ENCODE data around the gene FTO. TPM values are rescaled to one million over a fixed set of nuclear protein-coding genes. Genes with fewer than 3 reads are reported as not detected.

FTO gene
- total RNA-seq, 1 donor from 2014 or later = 97.8 TPM

DNA sequence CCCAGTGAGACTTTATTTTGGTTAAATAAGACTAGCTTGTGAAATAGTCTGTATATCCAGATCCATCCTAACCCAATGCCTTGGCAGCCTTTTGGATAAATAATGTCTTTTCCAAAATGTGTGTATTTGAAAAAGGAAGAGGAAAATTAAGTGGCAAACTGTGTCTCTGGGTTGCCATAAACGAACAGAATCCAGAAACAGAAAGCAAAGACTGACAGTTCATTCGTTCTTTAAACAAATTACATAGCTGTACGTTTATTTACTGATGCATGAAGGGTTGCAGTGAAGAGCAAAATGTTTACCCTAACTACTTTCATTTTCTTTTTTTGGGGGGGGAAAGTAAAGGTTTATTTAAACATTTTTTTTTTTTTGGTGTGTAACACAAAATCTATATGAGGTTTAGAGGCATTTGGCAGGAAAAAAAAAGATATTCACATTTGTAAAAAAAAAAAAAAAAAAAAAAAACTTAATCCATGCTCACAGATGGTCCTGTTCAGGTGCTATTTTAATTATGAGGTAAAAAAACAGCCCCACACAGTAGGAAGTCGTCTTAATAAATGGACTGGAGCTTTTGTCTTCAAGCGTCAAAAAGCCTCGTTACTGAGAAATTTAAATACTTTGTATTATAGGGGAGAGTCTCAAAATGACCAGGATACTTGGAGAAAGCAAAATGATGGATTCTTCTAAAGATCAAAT, 245.9 kb downstream of the FTO start:
- no peak for FAIRE-seq

DNA sequence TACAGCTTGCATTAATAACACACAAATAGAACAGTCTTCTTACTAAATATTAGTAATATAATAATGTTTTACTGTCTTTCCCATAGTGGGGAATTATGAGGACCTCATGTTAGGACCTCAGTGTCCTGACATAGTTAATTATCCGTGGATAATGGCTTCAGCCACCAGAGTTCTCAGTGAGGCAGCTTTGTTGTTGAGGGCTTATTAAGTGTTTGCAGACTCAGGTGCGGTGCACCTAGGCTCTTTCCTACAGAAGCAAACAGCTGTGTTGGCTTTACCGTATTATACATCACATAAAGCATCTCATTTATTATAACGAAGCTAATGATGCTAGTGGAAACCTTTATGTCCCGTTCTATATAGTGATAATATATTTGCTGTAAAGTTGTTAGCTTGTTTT, 246.7 kb downstream of the FTO start:
- DNase-seq (ENCODE audit: low spot score in 2 of 2) (no peak), FAIRE-seq (no peak)

More for the DNA sequence above, 245.9 kb downstream of the FTO start:
- DNase-seq (ENCODE audit: low spot score in 2 of 2) = no peak

DNA sequence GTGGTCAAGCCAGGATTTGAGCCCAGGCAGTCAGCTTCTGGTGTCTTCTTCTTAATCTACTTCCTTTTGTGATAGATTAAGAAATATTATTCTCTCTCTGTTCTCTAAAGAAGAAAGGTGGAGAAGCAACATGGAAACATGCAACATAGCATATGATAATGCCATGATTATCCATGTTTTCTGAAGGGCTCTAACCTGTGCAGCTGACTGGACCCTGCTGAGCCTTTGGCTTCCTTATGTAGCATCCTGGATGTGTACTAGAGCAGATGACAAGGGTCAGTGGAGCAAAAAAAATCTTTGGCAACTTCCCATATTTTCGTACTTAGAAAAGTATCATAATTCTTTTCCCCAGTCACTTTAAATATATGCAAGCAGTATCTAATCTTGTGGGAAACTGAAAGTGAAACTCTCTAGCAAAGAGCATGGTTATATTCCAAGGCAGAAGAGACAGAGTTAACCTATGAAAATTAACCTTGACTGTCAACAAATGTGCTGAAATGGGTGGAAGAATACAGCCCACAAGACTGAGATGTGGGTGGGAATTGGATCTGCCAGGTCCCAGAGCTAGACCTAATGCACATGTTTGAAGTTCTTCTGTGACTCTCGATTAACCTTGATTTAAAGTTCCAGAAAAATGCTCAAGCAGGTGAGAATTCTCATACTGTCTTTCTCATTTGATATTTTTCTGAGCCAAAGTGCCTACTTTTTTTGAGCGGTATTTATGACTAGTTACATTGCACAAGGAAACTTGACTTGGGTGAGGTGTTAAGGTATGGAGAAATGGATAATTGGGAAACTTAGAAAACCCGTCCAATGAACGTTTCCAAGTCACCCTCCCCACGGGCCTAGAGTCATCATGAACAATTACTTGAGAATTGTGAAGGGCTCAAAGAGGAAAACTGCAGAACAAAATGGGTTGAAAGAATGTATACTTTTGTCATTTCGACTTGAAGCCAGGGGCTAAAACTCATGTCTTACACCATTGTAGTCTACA, 248.6 kb downstream of the FTO start:
- no peak for FAIRE-seq
- DNase-seq (ENCODE audit: low spot score in 2 of 2) = no peak

DNA sequence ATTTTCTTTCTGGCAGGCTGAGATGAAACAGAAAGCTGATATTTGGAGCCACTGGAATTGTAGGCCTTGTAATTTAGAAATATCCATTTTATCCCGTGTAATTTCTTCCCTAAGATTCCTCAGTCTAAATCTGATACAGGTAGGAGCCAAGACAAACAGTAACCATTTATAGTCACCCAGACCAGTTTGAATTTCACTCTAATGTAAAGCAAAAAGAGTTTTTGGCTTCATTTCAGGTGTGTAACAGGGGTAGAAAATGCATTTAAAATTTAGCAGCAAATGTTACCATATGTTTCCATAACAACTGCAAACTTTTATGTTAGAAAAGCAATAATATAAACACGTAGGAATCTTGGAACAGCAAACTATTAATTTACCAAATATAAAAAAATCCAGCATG, 249.4 kb downstream of the FTO start:
- FAIRE-seq (no peak), DNase-seq (ENCODE audit: low spot score in 2 of 2) (no peak)

DNA sequence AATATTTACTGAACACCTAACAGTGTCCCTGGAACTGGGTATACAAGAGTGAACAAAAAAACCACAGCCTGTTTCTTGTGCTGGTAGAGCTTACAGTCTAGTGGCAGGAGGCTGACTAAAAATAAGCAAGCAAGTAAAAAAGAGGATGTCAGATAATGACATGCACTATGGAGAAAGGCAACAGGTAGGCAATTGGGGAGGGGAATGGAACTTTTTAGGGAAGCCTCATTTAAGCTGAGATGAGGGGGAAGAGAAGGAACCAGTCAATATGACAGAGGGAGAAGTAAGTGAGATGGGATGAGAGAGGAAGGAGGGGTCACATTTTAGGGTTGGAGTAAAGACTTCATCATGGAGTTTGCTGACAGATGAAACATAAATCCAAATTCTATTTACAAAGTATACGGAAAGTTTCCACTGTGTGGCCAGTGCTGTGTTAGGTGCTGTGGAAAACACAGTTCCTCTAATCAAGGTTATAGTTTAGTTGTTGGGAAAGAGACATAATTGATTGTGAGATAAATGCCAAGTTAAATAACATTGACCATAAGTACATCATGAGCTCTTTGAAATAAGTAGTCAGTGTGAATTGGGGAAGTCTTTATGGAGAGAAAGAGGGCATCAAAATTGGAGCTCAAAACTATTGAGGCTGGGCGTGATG, 251.4 kb downstream of the FTO start:
- DNase-seq (ENCODE audit: low spot score in 2 of 2) = no peak
- FAIRE-seq = no peak

DNA sequence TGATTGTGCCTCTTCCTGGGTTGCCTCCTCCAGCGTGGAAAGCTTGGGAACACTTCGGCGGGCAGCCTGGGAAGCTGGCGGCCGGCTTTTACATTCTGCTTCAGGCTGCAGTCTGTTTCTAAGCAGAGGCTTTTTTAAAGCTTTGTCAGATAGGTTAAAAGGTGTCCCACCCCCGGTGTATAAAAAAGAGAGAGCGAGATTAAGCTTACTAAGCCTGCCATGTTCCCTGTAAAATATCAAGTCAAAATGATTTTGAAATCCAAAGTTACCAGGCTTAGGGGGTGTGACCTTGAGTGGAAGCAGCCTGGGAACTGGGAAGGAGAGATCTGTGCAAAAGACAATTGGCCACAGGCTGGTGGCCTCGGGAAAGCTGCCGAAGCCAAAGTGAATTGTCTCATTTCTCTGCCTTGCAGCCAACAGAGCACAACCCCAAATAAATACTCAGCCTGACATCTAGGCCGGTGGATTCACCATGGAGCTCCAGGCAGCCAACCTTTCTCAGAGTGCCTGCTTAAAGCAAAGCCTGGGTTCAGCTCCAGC, 254.5 kb downstream of the FTO start:
- FAIRE-seq = no peak
- no peak for DNase-seq (ENCODE audit: low spot score in 2 of 2)

DNA sequence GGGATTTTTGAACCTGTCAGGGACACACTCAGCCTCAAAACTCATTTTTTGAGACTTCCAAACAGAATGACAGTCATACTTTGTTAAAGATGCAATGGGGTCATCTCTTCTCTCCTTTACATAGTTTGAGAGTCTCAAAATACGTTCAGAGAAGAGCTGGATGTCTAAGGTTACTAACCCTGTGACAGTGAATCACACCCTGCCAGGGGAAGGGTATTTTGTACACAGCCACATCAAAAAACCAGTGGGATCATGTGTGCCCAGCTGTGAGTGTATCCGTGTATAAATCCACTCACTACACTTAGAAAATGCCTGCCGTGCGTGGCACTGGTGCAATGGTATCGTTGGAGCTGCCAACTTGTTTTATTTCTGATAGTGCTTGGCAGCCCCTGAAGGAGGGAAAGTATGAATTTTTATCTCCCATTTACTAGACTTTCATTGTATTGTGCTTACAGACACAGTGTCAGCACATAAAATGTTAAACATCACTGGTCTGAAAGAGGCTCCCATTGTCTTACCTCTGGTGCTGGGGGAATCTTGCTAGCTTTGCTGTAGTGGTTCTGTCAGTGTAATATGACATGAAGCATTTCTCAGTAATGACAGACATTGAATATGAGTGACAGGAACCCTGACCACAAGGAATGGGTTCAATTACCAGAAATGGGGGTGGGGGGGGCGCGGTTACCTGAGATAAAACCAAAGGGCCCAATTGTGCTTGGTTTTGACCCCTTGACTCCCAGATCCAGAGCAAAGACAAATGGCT, 256.3 kb downstream of the FTO start:
- FAIRE-seq (no peak), DNase-seq (ENCODE audit: low spot score in 2 of 2) (no peak)

DNA sequence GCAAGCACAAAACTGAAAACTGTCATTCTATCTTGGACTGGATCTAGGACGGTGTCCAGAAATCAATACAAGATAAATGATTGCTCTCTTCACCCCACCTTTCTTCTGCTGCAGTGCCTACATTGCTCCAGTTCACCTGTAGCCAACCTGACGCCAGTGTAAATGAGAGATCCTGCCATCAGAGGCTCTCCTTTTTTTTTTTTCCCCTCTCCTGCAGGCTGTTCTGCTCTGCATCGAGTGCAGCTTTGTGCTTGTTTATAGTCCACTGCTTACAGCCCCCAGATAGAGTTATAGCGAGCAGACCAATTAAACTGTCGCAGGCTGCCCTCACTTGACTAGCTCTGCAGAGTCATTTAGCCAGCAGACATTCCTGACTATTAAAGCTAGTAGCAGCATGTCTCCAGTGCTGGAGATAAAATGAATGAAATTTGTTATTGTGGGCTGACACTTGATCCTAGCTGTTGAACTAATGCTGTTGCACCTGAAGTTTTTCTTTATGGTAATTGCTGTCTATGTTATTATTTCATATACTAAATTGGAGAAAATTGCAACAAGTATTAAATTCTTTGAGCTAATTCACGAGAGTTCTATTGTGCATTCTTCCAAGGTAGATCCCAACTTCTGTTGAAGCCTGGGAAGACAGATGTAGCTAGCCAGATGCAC, 257.1 kb downstream of the FTO start:
- no peak for FAIRE-seq
- no peak for DNase-seq (ENCODE audit: low spot score in 2 of 2)

DNA sequence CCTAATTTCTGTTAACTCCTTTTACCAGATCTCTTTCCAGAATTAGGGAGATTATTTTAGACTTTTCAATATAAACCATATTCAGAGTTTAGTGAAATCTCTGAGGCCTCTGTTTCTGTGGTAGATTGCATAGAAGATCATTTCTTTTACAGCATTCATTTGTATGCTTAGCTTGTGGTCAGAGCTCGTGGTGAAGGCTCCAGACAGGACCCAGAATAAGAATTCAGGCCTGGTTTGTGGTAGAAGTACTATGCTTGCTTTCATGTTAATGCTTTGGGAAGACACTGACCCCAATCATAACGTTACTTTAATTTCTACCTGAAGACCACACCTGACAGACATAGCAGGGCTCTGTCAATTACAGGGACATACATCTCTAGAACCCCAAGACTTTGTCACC, 258.1 kb downstream of the FTO start:
- FAIRE-seq (no peak), DNase-seq (ENCODE audit: low spot score in 2 of 2) (no peak)

DNA sequence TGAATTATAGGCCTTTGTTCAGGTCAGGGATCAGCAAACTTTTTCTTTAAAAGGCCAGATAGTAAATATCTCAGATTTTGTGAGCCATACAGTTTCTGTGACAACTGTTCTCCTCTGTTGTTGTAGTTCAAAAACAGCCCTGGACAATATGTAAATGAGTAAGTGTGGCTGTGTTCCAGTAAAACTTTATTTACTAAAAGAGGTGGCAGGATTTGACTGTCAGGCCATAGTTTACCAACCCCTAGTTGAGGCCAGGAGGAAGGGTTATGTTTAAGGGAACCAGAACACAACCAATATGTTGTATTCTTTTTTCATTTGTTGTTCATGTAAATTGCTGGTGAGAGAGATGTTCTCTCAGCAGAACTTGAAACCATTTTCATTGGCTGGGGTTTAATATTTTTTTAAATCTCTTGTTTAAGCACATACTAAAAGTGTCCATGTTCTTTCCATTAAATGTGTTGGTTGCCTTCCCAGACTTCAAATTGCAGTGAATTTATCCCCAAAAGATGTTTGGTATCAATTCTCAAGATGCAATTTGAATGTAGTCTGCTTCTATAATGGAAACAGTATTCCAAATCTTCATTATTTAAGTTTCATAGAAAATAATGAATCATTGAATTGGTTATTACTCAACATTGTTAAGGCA, 260.3 kb downstream of the FTO start:
- DNase-seq (ENCODE audit: low spot score in 2 of 2) (no peak), FAIRE-seq (no peak)

DNA sequence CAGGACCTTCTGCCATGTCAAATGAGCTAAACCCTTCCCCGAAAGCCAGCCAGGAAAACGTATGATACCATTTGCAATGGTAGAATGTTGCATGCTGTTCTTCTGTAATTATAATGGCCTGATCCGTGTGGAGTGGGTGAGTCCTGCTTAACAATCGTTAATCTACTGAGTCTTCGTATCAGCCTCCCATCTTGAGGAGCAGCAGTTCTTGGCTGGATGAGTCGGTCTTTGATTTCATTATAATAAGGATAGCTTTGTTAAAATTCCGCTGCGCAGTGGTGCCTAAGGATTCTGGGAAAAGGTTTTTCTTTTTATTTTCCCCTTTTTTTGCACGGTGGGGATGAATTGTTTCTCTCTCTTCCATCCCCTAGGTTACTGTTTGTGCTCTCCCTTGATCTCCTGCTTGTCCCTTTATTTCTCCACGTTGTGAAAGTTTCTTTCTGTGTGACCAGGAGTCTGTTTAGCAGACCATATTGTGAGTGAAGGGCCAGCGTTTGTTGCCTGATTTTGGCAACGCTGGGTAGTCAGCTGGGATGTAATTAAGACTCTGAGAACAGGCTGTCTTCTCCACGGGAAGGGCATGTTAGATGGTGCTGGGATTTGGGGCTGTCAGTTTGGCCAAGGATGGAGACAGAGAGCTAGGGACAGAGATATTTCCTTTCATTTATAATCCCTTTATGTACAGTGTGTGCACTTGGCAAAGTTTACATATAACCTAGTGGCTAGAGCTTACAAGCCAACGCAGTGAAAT, 263.0 kb downstream of the FTO start:
- FAIRE-seq = no peak
- DNase-seq (ENCODE audit: low spot score in 2 of 2) = no peak

DNA sequence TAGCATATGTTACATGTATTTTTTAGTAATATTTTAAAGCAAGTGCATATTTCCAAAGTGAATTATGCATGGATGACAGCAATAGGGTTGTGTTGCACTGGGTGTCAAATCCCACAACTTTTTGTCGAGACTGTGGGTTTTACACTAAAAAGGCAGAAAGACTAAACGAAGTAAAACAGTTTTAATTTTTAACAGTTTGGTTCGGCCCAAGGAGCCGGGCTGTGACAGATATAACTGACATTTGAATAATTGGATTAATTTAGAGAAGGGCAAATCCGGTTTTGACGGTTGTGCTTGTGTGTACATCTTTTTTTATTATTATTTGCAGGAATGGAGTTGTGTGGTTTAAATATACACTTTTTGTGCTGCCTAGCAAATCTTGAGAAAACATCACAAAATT, 263.6 kb downstream of the FTO start:
- FAIRE-seq = no peak
- DNase-seq (ENCODE audit: low spot score in 2 of 2) = no peak

DNA sequence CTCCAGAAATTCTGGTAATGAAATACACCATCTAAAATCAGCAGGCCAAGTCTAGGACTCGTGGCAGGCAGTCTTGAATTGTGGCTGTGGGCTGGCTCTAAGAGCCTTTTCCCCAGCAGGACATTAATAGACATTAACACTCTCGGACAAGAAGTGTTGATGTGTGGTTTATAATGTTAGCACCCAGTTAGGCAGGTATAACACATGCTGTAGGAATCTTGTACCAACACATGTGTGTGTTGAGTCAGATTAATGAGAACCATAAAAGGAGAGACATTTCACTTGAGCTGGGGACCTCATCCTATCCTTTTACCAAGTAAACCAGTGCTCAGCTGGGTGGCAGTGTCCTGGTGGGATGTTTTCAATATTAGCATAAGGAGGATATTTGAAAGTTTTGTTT, 264.5 kb downstream of the FTO start:
- DNase-seq (ENCODE audit: low spot score in 2 of 2) = no peak
- FAIRE-seq = no peak

DNA sequence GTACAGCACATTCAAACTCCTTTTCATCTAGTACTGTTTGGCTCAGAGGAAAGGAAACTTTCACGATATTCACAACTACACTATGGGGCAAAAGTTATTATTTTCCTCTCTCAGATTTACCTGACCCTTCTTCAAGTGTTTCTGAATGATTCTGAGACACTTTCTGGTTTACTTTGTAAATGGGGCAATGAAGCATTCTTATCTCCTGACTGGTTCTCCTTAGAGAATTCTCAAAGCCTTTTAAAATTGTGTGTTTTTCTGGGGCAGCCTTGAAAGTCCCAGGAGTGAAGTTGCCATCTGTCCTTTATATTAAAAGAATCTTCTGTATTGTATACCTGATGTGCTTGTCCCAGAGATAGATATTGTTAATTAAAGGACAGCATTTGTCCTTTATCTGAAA, 264.9 kb downstream of the FTO start:
- FAIRE-seq (no peak), DNase-seq (ENCODE audit: low spot score in 2 of 2) (no peak)

DNA sequence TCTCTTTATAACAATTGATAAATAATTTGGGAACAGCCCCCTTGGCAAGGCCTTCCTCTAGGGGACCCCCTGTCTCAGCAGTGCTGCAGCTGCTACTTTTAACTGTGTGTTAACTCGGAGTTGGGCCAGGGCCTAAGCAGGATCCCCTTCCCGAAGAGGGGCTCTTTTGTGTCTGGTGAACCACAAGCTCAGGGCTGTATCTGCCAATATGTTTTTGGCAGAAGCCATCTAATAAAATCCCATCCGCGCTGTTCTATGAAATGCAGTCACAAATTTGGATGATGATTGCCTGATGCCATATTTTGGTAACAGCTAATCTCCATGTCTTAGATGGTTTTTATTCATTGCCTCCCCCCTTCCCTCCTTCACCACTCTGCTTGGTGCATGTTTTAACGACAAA, 267.7 kb downstream of the FTO start:
- no peak for DNase-seq (ENCODE audit: low spot score in 2 of 2)
- no peak for FAIRE-seq

DNA sequence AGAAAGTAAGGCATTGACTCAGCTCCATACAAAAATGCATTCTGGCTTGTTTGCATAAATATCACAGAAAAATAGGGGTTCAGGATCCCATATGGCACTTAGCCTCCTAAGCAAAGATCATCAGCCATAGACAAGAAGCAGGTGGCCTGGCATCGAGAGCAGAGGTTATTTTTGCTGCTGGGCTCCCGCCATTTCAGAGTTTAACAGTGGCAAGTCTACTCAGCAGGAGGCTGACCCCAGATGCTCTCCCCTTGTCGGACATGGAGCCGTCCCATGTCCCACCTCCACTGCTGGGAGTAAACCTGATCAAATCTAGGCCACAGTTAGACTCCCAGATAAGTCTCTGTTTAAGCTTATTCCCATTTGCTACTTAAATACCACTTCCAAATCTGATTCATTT, 269.1 kb downstream of the FTO start:
- DNase-seq (ENCODE audit: low spot score in 2 of 2) (no peak), FAIRE-seq (no peak)

DNA sequence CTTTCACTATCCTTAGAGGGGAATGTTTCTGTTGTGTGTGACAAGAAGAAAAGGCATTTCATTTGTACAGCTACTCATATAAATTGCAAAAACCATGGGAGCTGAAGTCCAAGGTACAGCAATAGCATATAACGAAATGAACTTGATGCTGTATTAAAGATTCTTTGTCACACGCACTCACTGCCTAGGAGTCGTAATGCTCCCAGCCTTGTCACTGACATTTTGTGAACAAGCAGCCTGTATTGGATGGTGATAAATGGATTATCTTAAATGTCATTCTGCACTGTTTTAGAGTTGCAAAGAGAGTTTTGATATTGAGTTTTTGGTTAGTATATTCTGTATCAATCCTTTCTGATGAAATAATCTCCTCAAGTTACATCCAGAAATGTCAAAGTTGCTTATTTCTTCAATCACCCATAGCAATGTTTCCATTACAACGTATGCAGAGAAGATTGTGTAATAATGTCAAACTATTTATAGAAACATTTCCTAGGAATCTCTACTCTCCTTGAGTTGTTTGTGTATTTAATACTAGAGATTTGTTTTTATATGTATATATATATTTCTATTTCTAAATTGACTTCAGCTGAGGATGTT, 270.6 kb downstream of the FTO start:
- no peak for DNase-seq (ENCODE audit: low spot score in 2 of 2)
- FAIRE-seq = no peak

DNA sequence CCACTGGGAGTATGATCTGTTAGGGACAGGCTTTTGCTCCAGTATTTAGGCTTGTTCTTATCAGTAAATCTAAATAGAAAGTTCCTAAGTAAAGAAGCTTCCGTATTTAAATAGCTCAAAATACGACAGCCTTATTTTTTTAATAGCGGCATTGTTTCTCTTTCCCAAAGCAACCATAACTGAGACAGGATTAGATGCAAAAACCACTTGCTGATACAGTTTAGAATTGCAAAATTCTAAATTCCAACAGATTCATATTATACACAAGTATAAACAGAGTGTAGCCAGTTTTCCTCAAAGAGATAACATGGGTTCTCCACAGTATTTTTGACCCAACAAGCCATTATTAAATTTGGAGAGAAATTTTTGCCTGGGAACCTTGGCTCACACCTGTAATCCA, 276.7 kb downstream of the FTO start:
- FAIRE-seq = no peak
- no peak for DNase-seq (ENCODE audit: low spot score in 2 of 2)
